ENCODE measurements around the gene CHRNB4. TPM values are rescaled to one million over a fixed set of nuclear protein-coding genes. Genes with fewer than 3 reads are reported as not detected.

The CHRNB4 gene
- polyA plus RNA-seq, 2 of the 4 experiments (the other 2 are of a cell fraction) = 0.53 to 3.2 TPM

- H3K27ac ChIP-seq = no peak overlapping the region
- no peak overlapping the region for H3K4me3 ChIP-seq
- DNase-seq (ENCODE audit: low read depth in 1 of 2, low spot score in 1 of 2) = no peak
- 72% methylated on average over 4 of the region's 4 CpGs for WGBS (ENCODE audit: missing lambda C conversion rate)
- POLR2A ChIA-PET = no interaction called here
- no peaks in the 10 kb centered on the region for H3K9me3 ChIP-seq
- peak; percentile 30 for TF ChIP-seq ZFP36 (IDR thresholded peaks at IDR 0.05; ENCODE audit: borderline replicate concordance, partially characterized antibody)
- no peak for TF ChIP-seq USF2 (IDR thresholded peaks at IDR 0.05)
- CTCF ChIA-PET = interaction anchor here (0.9 to 5.1 kb wide), 3 partner anchors 9 to 55 kb away, joined by 3 to 51 read pairs (median 23); no protein-coding TSS in a partner anchor
- peak; percentile 44 to 54; a peak in 3 of 6 replicates for ATAC-seq
- H3K4me2 ChIP-seq = no peak overlapping the region
- peak; percentile 23 for FAIRE-seq
- no peaks in the 10 kb centered on the region for H3K4me1 ChIP-seq
Measured at GRCh38 chr15:78654272-78654671, 13.3 kb upstream of the CHRNB4 start.

- TF ChIP-seq EHF (CRISPR knock-in tag; IDR thresholded peaks at IDR 0.05) (no peak), CHD2 (IDR thresholded peaks at IDR 0.05; ENCODE audit: low read length, partially characterized antibody) (no peak), FOSL2 (IDR thresholded peaks at IDR 0.05) (no peak), FOSL2 (CRISPR knock-in tag; IDR thresholded peaks at IDR 0.05) (no peak), HOXB5 (CRISPR knock-in tag; IDR thresholded peaks at IDR 0.05) (no peak), ATOH8 (CRISPR knock-in tag; IDR thresholded peaks at IDR 0.05; ENCODE audit: low read depth) (no peak), KDM5A (IDR thresholded peaks at IDR 0.05) (no peak), ZFP36 (IDR thresholded peaks at IDR 0.05; ENCODE audit: borderline replicate concordance, partially characterized antibody) (no peak), PHF8 (IDR thresholded peaks at IDR 0.05; ENCODE audit: borderline replicate concordance, low read depth) (no peak), NFE2L2 (conservative IDR thresholded peaks at IDR 0.05; ENCODE audit: low read length) (no peak), SREBF2 (IDR thresholded peaks at IDR 0.05) (no peak), USF2 (IDR thresholded peaks at IDR 0.05) (no peak), EP300 (IDR thresholded peaks at IDR 0.05) (no peak), JUNB (IDR thresholded peaks at IDR 0.05) (no peak), MAZ (IDR thresholded peaks at IDR 0.05; ENCODE audit: borderline replicate concordance, low read depth, low read length) (no peak), RNF2 (IDR thresholded peaks at IDR 0.05; ENCODE audit: borderline replicate concordance, low read depth) (no peak), CBX2 (IDR thresholded peaks at IDR 0.05; ENCODE audit: borderline replicate concordance, low read depth) (no peak), HOXB13 (CRISPR knock-in tag; IDR thresholded peaks at IDR 0.05; ENCODE audit: low read depth) (no peak), HDAC2 (IDR thresholded peaks at IDR 0.05) (no peak), E2F6 (IDR thresholded peaks at IDR 0.05; ENCODE audit: borderline replicate concordance, low read depth) (no peak)
- 44% methylated on average over 1 of the region's 1 CpG for WGBS (ENCODE audit: missing lambda C conversion rate)
- Histone ChIP-seq H3K4me1 (no peaks in the 10 kb centered on the region), H3K9me3 (no peaks in the 10 kb centered on the region), H3K4me2 (no peak overlapping the region), H3K27ac (no peak overlapping the region), H3K4me3 (no peak overlapping the region)
- ChIA-PET POLR2A (no interaction called here), CTCF (interaction anchor here (0.6 to 5.1 kb wide), 11 partner anchors 10 to 160 kb away, joined by 3 to 51 read pairs (median 3); partner anchors contain the start of gene CHRNB4)
- no peak for ATAC-seq
- no peak for FAIRE-seq
- DNase-seq (ENCODE audit: low read depth in 1 of 2, low spot score in 1 of 2) = no peak
Measured at GRCh38 chr15:78651930-78652615, 11.1 kb upstream of the CHRNB4 start.

- no peak for ATAC-seq
Measured at GRCh38 chr15:78651007-78651406, 10.0 kb upstream of the CHRNB4 start.

More at GRCh38 chr15:78651007-78651406, 10.0 kb upstream of the CHRNB4 start:
- no peaks in the 10 kb centered on the region for H3K4me1 ChIP-seq
- no peak overlapping the region for H3K4me2 ChIP-seq
- DNase-seq (ENCODE audit: low read depth in 1 of 2, low spot score in 1 of 2) = no peak
- POLR2A ChIA-PET = no interaction called here
- FAIRE-seq = no peak
- no peak overlapping the region for H3K4me3 ChIP-seq
- CTCF ChIA-PET = interaction anchor here (0.6 to 5.1 kb wide), 9 partner anchors 9 to 161 kb away, joined by 3 to 51 read pairs (median 4); partner anchors contain the start of gene CHRNB4
- H3K9me3 ChIP-seq = no peaks in the 10 kb centered on the region
- no peak overlapping the region for H3K27ac ChIP-seq
- WGBS (ENCODE audit: missing lambda C conversion rate) = 21% methylated on average over 3 of the region's 3 CpGs
- TF ChIP-seq BHLHE40 (IDR thresholded peaks at IDR 0.05; ENCODE audit: low read depth, low read length) (no peak), CEBPB (IDR thresholded peaks at IDR 0.05) (no peak)
